Measurements from ENCODE around the gene KSR2. TPM values are rescaled to one million over a fixed set of nuclear protein-coding genes. Genes with fewer than 3 reads are reported as not detected.

The KSR2 gene
- total and polyA plus RNA-seq, 2 of the 4 experiments (the other 2 are of a cell fraction) = not detected

- POLR2A ChIA-PET (ENCODE audit: unreplicated experiment) = no interaction called here
- no TSS peak for BruUV-seq (replicated peaks)
These were observed 272.8 kb downstream of the KSR2 start for GRCh38 chr12:117695956-117696355.

More at GRCh38 chr12:117695956-117696355, 272.8 kb downstream of the KSR2 start:
- Histone ChIP-seq H4K20me1 (ENCODE audit: insufficient read depth, low read length) (no peaks in the 10 kb centered on the region), H2AFZ (replicated peaks; ENCODE audit: low read length, poor library complexity) (no peak overlapping the region), H2BK5ac (ENCODE audit: low read depth, low read length, poor library complexity, severe bottlenecking) (no peak overlapping the region), H3K4me3 (ENCODE audit: insufficient read depth, low read depth, low read length) (no peak overlapping the region), H3K27me3 (ENCODE audit: control insufficient read depth, insufficient read depth, low read length) (no peaks in the 10 kb centered on the region), H3K36me3 (ENCODE audit: control insufficient read depth, insufficient read depth, low read length) (no peaks in the 10 kb centered on the region), H3K14ac (replicated peaks; ENCODE audit: low read depth, low read length) (no peak overlapping the region), H2BK120ac (ENCODE audit: low read depth, low read length) (no peak overlapping the region), H2BK15ac (ENCODE audit: low read depth, low read length) (no peak overlapping the region), H3K56ac (ENCODE audit: extremely low read depth, insufficient read depth, low read length) (no peak overlapping the region), H3K4me1 (ENCODE audit: control insufficient read depth, insufficient read depth, low read length) (no peaks in the 10 kb centered on the region), H4K91ac (ENCODE audit: insufficient read depth, low read depth, low read length) (no peak overlapping the region), H3K79me1 (ENCODE audit: low read depth in 1 of 2, low read length in 2 of 2) (no peaks in the 10 kb centered on the region), H4K8ac (ENCODE audit: low read depth in 2 of 2, low read length in 2 of 2) (no peak overlapping the region), H2AK5ac (ENCODE audit: low read depth, low read length) (no peak overlapping the region), H3K27ac (ENCODE audit: insufficient read depth, low read length) (no peak overlapping the region), H3K23ac (ENCODE audit: low read depth, low read length) (no peak overlapping the region), H3K18ac (ENCODE audit: low read depth, low read length) (no peak overlapping the region), H3K9me3 (ENCODE audit: control insufficient read depth, insufficient read depth, low read length) (peaks cover 24% of the 10 kb centered on the region), H3K9me1 (ENCODE audit: insufficient read depth, low read length) (no peaks in the 10 kb centered on the region), H3K4me2 (ENCODE audit: low read depth, low read length) (no peak overlapping the region), H3K9ac (ENCODE audit: low read depth, low read length) (no peak overlapping the region), H4K5ac (ENCODE audit: low read depth, low read length) (no peak overlapping the region), H3K4ac (ENCODE audit: low read depth, low read length) (no peak overlapping the region), H2AK9ac (replicated peaks; ENCODE audit: low read depth, low read length, poor library complexity) (no peak overlapping the region), H2BK20ac (ENCODE audit: low read depth, low read length) (no peak overlapping the region)
- TF ChIP-seq USF2 (IDR thresholded peaks at IDR 0.05; ENCODE audit: low read depth, low read length) (no peak), RAD21 (IDR thresholded peaks at IDR 0.05; ENCODE audit: low read length) (no peak)
- intact Hi-C loops (cut with micrococcal nuclease) (no loop called here), in situ Hi-C loops (cut with MboI; ENCODE audit: low sequenced_read_pairs) (no loop called here), dilution Hi-C loops (cut with HindIII; ENCODE audit: low sequenced_read_pairs, unreplicated experiment) (no loop called here)
- CTCF ChIA-PET = no interaction called here
- DNase-seq (no peak), ATAC-seq (ENCODE audit: low read depth) (no peak)
- WGBS, 2 experiments (ENCODE audit: extremely low coverage in 2 of 2, insufficient read length in 1 of 2) = 51% methylated on average over 2 of the region's 6 CpGs; no CpG with 5 or more reads in 1 of the 2 experiments

Data from IMR-90 (cell line).